ENCODE data around the gene ZMYND12. TPM values are rescaled to one million over a fixed set of nuclear protein-coding genes. Genes with fewer than 3 reads are reported as not detected.
"Not testable (repeated sequence)": the region's sequence is repeated elsewhere in the genome, so short reads cannot be mapped to it uniquely, and the experiment has no call there.

The ZMYND12 gene
- polyA plus RNA-seq, 3 donors: 0.76 to 1.3 (median 1.2) TPM

- H3K9ac ChIP-seq (ENCODE audit: insufficient read depth, low read length, poor library complexity, severe bottlenecking): no peak overlapping the region
These were observed 23.8 kb upstream of the ZMYND12 start for GRCh38 chr1:42479621-42480020.

GRCh38 chr1:42477775-42478174, 22.0 kb upstream of the ZMYND12 start:
- peaks cover 6 to 14% of the 10 kb centered on the region in 2 donors for H3K36me3 Mint-ChIP-seq
- Histone ChIP-seq H3K36me3 (replicated peaks in 1 of 2; ENCODE audit: control insufficient read depth in 1 of 2, insufficient read depth in 2 of 2, low read length in 2 of 2) (no peaks in the 10 kb centered on the region), H3K4me1 (ENCODE audit: control insufficient read depth in 1 of 2, insufficient read depth in 2 of 2, low read length in 2 of 2) (peaks cover 0 to 4% of the 10 kb centered on the region in 2 donors), H3K27me3 (ENCODE audit: control insufficient read depth in 2 of 2, insufficient read depth in 2 of 2, low read length in 2 of 2) (no peaks in the 10 kb centered on the region), H2AFZ (ENCODE audit: insufficient read depth, low read depth, low read length, poor library complexity, severe bottlenecking) (no peak overlapping the region), H3K9me3 (replicated peaks in 1 of 2; ENCODE audit: control insufficient read depth in 1 of 2, insufficient read depth in 1 of 2, low read length in 2 of 2) (no peaks in the 10 kb centered on the region), H3K79me2 (ENCODE audit: insufficient read depth, low read length) (no peaks in the 10 kb centered on the region), H3K4me3 (replicated peaks in 1 of 3; ENCODE audit: low read depth in 2 of 3, low read length in 3 of 3) (no peak overlapping the region), H3K9ac (ENCODE audit: insufficient read depth, low read length, poor library complexity, severe bottlenecking) (no peak overlapping the region), H3K27ac (ENCODE audit: low read depth in 1 of 2, low read length in 2 of 2) (no peak overlapping the region), H4K20me1 (ENCODE audit: insufficient read depth, low read length) (no peaks in the 10 kb centered on the region), H3K4me2 (replicated peaks; ENCODE audit: extremely low read depth, low read length, poor library complexity, severe bottlenecking) (no peak overlapping the region)
- H3K27ac Mint-ChIP-seq: no peak overlapping the region
- TF ChIP-seq CTCF (IDR thresholded peaks at IDR 0.05): no peak
- no peak for DNase-seq
- no peaks in the 10 kb centered on the region for H3K9me3 Mint-ChIP-seq
- H3K4me1 Mint-ChIP-seq: peaks cover 5% of the 10 kb centered on the region
- intact Hi-C loops (cut with micrococcal nuclease): no loop called here
- WGBS (ENCODE audit: insufficient coverage): 85% methylated on average over 2 of the region's 3 CpGs
- H3K27me3 Mint-ChIP-seq (ENCODE audit: low read depth in 3 of 3): no peaks in the 10 kb centered on the region
- no peak overlapping the region for H3K4me3 Mint-ChIP-seq

More at GRCh38 chr1:42479621-42480020, 23.8 kb upstream of the ZMYND12 start:
- no peak overlapping the region for H3K4me3 Mint-ChIP-seq
- H4K20me1 ChIP-seq (ENCODE audit: insufficient read depth, low read length): no peaks in the 10 kb centered on the region
- H3K36me3 Mint-ChIP-seq: peaks cover 11 to 16% of the 10 kb centered on the region in 2 donors
- H3K4me1 ChIP-seq (ENCODE audit: control insufficient read depth in 1 of 2, insufficient read depth in 2 of 2, low read length in 2 of 2): peaks cover 0 to 4% of the 10 kb centered on the region in 2 donors
- H3K79me2 ChIP-seq (ENCODE audit: insufficient read depth, low read length): no peaks in the 10 kb centered on the region
- no peak overlapping the region for H3K4me3 ChIP-seq (replicated peaks in 1 of 3; ENCODE audit: low read depth in 2 of 3, low read length in 3 of 3)
- H3K27me3 Mint-ChIP-seq (ENCODE audit: low read depth in 3 of 3): no peaks in the 10 kb centered on the region
- DNase-seq: peak in 2 of 3 donors; percentile 3 to 31
- no peaks in the 10 kb centered on the region for H3K27me3 ChIP-seq (ENCODE audit: control insufficient read depth in 2 of 2, insufficient read depth in 2 of 2, low read length in 2 of 2)
- TF ChIP-seq CTCF (IDR thresholded peaks at IDR 0.05): peak; percentile 29
- no CpG with 5 or more reads among the region's 4 CpGs for WGBS (ENCODE audit: insufficient coverage)
- intact Hi-C loops (cut with micrococcal nuclease): no loop called here
- no peak overlapping the region for H2AFZ ChIP-seq (ENCODE audit: insufficient read depth, low read depth, low read length, poor library complexity, severe bottlenecking)
- peak overlapping the region in 1 of 7 donors; percentile 9 for H3K27ac Mint-ChIP-seq
- H3K9me3 Mint-ChIP-seq: no peaks in the 10 kb centered on the region
- no peak overlapping the region for H3K27ac ChIP-seq (ENCODE audit: low read depth in 1 of 2, low read length in 2 of 2)
- H3K4me2 ChIP-seq (replicated peaks; ENCODE audit: extremely low read depth, low read length, poor library complexity, severe bottlenecking): no peak overlapping the region
- H3K9me3 ChIP-seq (replicated peaks in 1 of 2; ENCODE audit: control insufficient read depth in 1 of 2, insufficient read depth in 1 of 2, low read length in 2 of 2): no peaks in the 10 kb centered on the region
- peaks cover 5% of the 10 kb centered on the region for H3K4me1 Mint-ChIP-seq
- H3K36me3 ChIP-seq (replicated peaks in 1 of 2; ENCODE audit: control insufficient read depth in 1 of 2, insufficient read depth in 2 of 2, low read length in 2 of 2): no peaks in the 10 kb centered on the region

GRCh38 chr1:42477354-42477753, 21.5 kb upstream of the ZMYND12 start:
- H3K4me1 ChIP-seq (ENCODE audit: control insufficient read depth in 1 of 2, insufficient read depth in 2 of 2, low read length in 2 of 2); H3K9me3 ChIP-seq (replicated peaks in 1 of 2; ENCODE audit: control insufficient read depth in 1 of 2, insufficient read depth in 1 of 2, low read length in 2 of 2); H2AFZ ChIP-seq (ENCODE audit: insufficient read depth, low read depth, low read length, poor library complexity, severe bottlenecking); H3K27me3 Mint-ChIP-seq (ENCODE audit: low read depth in 3 of 3); H3K4me1 Mint-ChIP-seq; H3K79me2 ChIP-seq (ENCODE audit: insufficient read depth, low read length); DNase-seq; H3K4me2 ChIP-seq (replicated peaks; ENCODE audit: extremely low read depth, low read length, poor library complexity, severe bottlenecking); H3K4me3 ChIP-seq (replicated peaks in 1 of 3; ENCODE audit: low read depth in 2 of 3, low read length in 3 of 3); H3K9me3 Mint-ChIP-seq; H3K27ac Mint-ChIP-seq; H4K20me1 ChIP-seq (ENCODE audit: insufficient read depth, low read length); H3K36me3 ChIP-seq (replicated peaks in 1 of 2; ENCODE audit: control insufficient read depth in 1 of 2, insufficient read depth in 2 of 2, low read length in 2 of 2); H3K27ac ChIP-seq (ENCODE audit: low read depth in 1 of 2, low read length in 2 of 2); H3K4me3 Mint-ChIP-seq; intact Hi-C loops (cut with micrococcal nuclease); H3K27me3 ChIP-seq (ENCODE audit: control insufficient read depth in 2 of 2, insufficient read depth in 2 of 2, low read length in 2 of 2); H3K9ac ChIP-seq (ENCODE audit: insufficient read depth, low read length, poor library complexity, severe bottlenecking): not testable (repeated sequence)
- WGBS (ENCODE audit: insufficient coverage): 100% methylated on average over 2 of the region's 4 CpGs
- H3K36me3 Mint-ChIP-seq: peaks cover 3 to 10% of the 10 kb centered on the region in 2 donors
